Body of pancreas (tissue), 4 donors: ENCODE measurements around the gene KIAA2012. TPM values are rescaled to one million over a fixed set of nuclear protein-coding genes. Genes with fewer than 3 reads are reported as not detected.

Source experiments
- ATAC-seq: fragments of 150-250 bp; one replicate; pipeline ENCODE4 v1.9.1; 2016
- DNase-seq, 4 donors: peaks; one replicate each; pipeline ENCODE4 v3.0.0-alpha.2; 2019
- H3K27ac ChIP-seq, 4 donors: fragments of 200-600 bp; sonication (generic); 1 replicate in 3 of 4; 2 replicates in 1 of 4; pipeline versions ENCODE4 v1.5.1 to v1.6.1; 2016 to 2019; ENCODE audit warnings: mild to moderate bottlenecking in 1 of 4, mixed read lengths in 1 of 4, moderate library complexity in 1 of 4
- H3K27me3 ChIP-seq, 2 donors: fragments of 200-600 bp; sonication (generic); one replicate each; pipeline ENCODE4 v1.6.0; 2016; ENCODE audit warnings: mild to moderate bottlenecking in 1 of 2
- H3K36me3 ChIP-seq, 2 donors: fragments of 200-600 bp; sonication (generic); replicated peaks in 1 of 2; 2 replicates each; pipeline ENCODE4 v1.5.1; 2016; ENCODE audit warnings: low read depth in 2 of 2; ENCODE audit not compliant: insufficient read depth in 1 of 2
- H3K4me1 ChIP-seq: fragments of 200-600 bp; sonication (generic); one replicate; pipeline ENCODE4 v1.6.0; 2016
- H3K4me3 ChIP-seq, 2 donors: fragments of 200-600 bp; sonication (generic); 1 replicate in 1 of 2; 2 replicates in 1 of 2; pipeline ENCODE4 v1.5.1; 2016 to 2019
- H3K9me3 ChIP-seq, 3 donors: fragments of 200-600 bp; sonication (generic); 1 replicate in 2 of 3; 2 replicates in 1 of 3; pipeline ENCODE4 v1.5.1; 2016
- CTCF ChIP-seq, 7 experiments: fragments of 450-650 bp in 4 of 7; fragments of 200-600 bp in 3 of 7; sonication (generic) in 3 of 7; IDR thresholded peaks; one replicate each; pipeline ENCODE4 v1.5.1; 2016 to 2019; ENCODE audit warnings: antibody characterized with exemption in 7 of 7
- POLR2A ChIP-seq, 3 donors: fragments of 450-650 bp; IDR thresholded peaks; one replicate each; pipeline ENCODE4 v1.6.1; 2016; ENCODE audit warnings: antibody characterized with exemption in 3 of 3, mild to moderate bottlenecking in 2 of 3
- WGBS, 2 donors: methylation state at CpG; one replicate each; pipeline ENCODE4 v1.1.5; 2017; 5-methylcytosine and 5-hydroxymethylcytosine counted together
- intact Hi-C: fragments of 100-400 bp; cut with DNase I; formaldehyde crosslinking; loops from one replicate; pipeline ENCODE4 v1.15.1; 2023
- total RNA-seq, 2 donors: library from RNA; depleted of rRNA; stranded (reverse); fragments of >200 nt; gene quantifications; one replicate each; pipeline ENCODE4 v1.1.0, GENCODE V29; 2016

Gene KIAA2012
- total RNA-seq, 2 donors from 2014 or later, result not detected

DNA sequence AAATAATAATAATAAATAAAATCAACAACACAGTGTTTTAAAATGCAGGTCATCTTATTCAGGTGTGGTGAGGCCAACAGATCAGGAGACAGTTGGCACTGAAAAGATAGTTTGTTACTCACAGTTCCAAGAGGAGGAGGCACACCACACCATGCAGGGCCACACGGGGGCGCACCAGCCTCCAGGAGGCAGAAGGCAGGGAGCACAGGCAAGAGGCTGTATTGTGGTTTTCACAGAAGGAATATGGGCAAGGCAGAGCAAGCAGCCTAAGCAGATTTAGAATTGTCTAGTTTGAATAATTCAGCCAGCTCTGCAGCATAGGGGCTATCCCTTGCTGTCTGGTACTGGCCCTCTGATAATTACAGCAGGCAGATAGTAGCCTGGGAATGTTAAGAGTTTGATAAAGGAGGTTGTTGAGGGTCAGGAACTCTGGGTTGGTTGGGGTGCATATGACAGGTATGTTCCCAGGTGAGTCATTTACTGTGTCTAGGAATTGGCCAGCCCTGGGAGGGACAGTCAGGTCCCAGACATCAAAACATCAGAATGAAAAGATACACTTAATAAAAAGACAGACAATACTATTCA is 31.3 kb downstream of the KIAA2012 start:
- Histone ChIP-seq H3K27ac (no peak overlapping the region), H3K36me3 (no peaks in the 10 kb centered on the region), H3K4me3 (no peak overlapping the region), H3K27me3 (no peaks in the 10 kb centered on the region), H3K4me1 (no peaks in the 10 kb centered on the region), H3K9me3 (no peaks in the 10 kb centered on the region)
- TF ChIP-seq POLR2A (IDR thresholded peaks at IDR 0.05) (no peak), CTCF (IDR thresholded peaks at IDR 0.05) (peak in 3 of 7 experiments; percentile 2 to 28 (median 13))
- intact Hi-C loops, result no loop called here
- 23 to 48% methylated on average over 2 of the region's 2 CpGs for WGBS, 2 donors
- DNase-seq (peak in 3 of 4 donors; percentile 10 to 20 (median 16)), ATAC-seq (no peak)

DNA sequence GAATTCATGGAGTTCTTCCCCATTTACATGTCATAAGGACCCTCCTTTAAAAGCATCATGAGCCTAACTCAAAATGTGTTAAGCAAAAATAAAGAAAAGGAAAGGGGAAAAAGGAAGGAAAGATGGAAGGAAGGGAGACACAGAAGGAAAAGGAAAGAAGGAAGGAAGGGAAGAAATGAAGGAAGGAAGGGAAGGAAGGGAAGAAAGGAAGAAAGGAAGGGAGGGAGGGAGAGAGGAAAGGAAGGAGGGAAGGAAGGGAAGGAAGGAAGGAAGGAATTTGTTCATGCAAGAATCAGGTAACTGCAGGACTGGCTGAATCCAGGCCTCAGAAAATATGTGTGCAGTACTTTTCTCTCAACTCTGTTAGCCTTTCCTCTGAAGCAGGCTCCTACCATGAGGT is 32.0 kb downstream of the KIAA2012 start:
- DNase-seq, result no peak
- Histone ChIP-seq H3K27me3 (no peaks in the 10 kb centered on the region), H3K4me1 (no peaks in the 10 kb centered on the region), H3K27ac (no peak overlapping the region), H3K36me3 (no peaks in the 10 kb centered on the region), H3K9me3 (no peaks in the 10 kb centered on the region), H3K4me3 (no peak overlapping the region)
- no peak for TF ChIP-seq CTCF (IDR thresholded peaks at IDR 0.05)
- no peak for TF ChIP-seq POLR2A (IDR thresholded peaks at IDR 0.05)
- intact Hi-C loops, result no loop called here
- no peak for ATAC-seq

DNA sequence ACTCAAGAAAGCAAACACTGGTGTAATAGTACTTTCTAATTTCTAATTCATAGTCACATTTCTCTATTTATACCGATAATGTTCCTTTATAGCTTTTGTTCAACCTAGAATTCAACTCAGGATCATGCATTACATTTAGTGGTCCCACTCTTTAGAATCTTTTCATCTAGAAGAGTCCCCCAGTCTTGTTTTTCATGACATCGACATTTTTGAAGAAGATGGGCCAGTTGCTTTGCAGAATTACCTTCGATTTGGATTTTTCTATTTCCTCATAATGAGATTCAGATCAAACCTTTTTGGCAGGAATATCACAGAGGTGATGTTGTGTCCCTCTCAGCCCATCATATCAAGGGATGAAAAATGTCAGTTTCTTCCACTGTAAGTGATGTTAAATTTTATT is 35.3 kb downstream of the KIAA2012 start:
- ATAC-seq (no peak), DNase-seq (no peak)
- WGBS, 2 donors, result 79 to 84% methylated on average over 3 of the region's 3 CpGs
- Histone ChIP-seq H3K27me3 (no peaks in the 10 kb centered on the region), H3K27ac (no peak overlapping the region), H3K4me3 (no peak overlapping the region), H3K36me3 (no peaks in the 10 kb centered on the region), H3K9me3 (no peaks in the 10 kb centered on the region), H3K4me1 (no peaks in the 10 kb centered on the region)
- intact Hi-C loops, result no loop called here
- TF ChIP-seq POLR2A (IDR thresholded peaks at IDR 0.05) (no peak), CTCF (IDR thresholded peaks at IDR 0.05) (no peak)

- intact Hi-C loops, result no loop called here
- H3K27ac ChIP-seq, result no peak overlapping the region
- DNase-seq (no peak), ATAC-seq (no peak)
- no peaks in the 10 kb centered on the region for H3K4me1 ChIP-seq
- no peak overlapping the region for H3K4me3 ChIP-seq
- no peaks in the 10 kb centered on the region for H3K9me3 ChIP-seq
- TF ChIP-seq CTCF (IDR thresholded peaks at IDR 0.05), result no peak
- no peak for TF ChIP-seq POLR2A (IDR thresholded peaks at IDR 0.05)
- no peaks in the 10 kb centered on the region for H3K36me3 ChIP-seq
- 49 to 55% methylated on average over 6 of the region's 6 CpGs for WGBS, 2 donors
- H3K27me3 ChIP-seq, result no peaks in the 10 kb centered on the region
These were observed 36.2 kb downstream of the KIAA2012 start for GRCh38 chr2:202109139-202109736.

- no peak for TF ChIP-seq CTCF (IDR thresholded peaks at IDR 0.05)
- TF ChIP-seq POLR2A (IDR thresholded peaks at IDR 0.05), result no peak
- intact Hi-C loops, result no loop called here
- H3K36me3 ChIP-seq, result no peaks in the 10 kb centered on the region
- H3K27ac ChIP-seq, result no peak overlapping the region
- ATAC-seq (peak; percentile 63), DNase-seq (peak; percentile 12 to 24 (median 18))
- H3K4me1 ChIP-seq, result no peaks in the 10 kb centered on the region
- H3K9me3 ChIP-seq, result no peaks in the 10 kb centered on the region
- no peak overlapping the region for H3K4me3 ChIP-seq
- WGBS, 2 donors, result 45 to 52% methylated on average over 5 of the region's 5 CpGs
- no peaks in the 10 kb centered on the region for H3K27me3 ChIP-seq
These were observed 36.7 kb downstream of the KIAA2012 start for GRCh38 chr2:202109737-202110184.
